Uterus (tissue), 4 donors: ENCODE measurements around the gene KLHL21. TPM values are rescaled to one million over a fixed set of nuclear protein-coding genes. Genes with fewer than 3 reads are reported as not detected.

Source experiments
- DNase-seq, 2 donors: peaks; one replicate each; pipeline ENCODE4 v3.0.0-alpha.2; 2019 to 2020
- H3K27ac ChIP-seq, 2 donors: fragments of 200-600 bp; sonication (generic); 1 replicate in 1 of 2; 2 replicates in 1 of 2; pipeline ENCODE4 v1.5.1; 2016 to 2018
- H3K27me3 ChIP-seq, 2 donors: fragments of 200-600 bp; sonication (generic); one replicate each; pipeline ENCODE4 v1.5.1; 2018 to 2019; ENCODE audit warnings: control low read depth in 1 of 2
- H3K36me3 ChIP-seq, 2 donors: fragments of 200-600 bp; sonication (generic); one replicate each; pipeline ENCODE4 v1.5.1; 2019; ENCODE audit warnings: control low read depth in 1 of 2
- H3K4me1 ChIP-seq, 2 donors: fragments of 200-600 bp; sonication (generic); one replicate each; pipeline ENCODE4 v1.5.1; 2018 to 2019; ENCODE audit warnings: control low read depth in 1 of 2
- H3K4me3 ChIP-seq, 2 donors: fragments of 200-600 bp; sonication (generic); 1 replicate in 1 of 2; 2 replicates in 1 of 2; pipeline ENCODE4 v1.5.1; 2018 to 2019; ENCODE audit warnings: mild to moderate bottlenecking in 1 of 2
- H3K9me3 ChIP-seq, 2 donors: fragments of 200-600 bp; sonication (generic); one replicate each; pipeline ENCODE4 v1.5.1; 2019; ENCODE audit warnings: control low read depth in 1 of 2
- CTCF ChIP-seq, 4 experiments: fragments of 200-600 bp in 2 of 4; fragments of 450-650 bp in 2 of 4; sonication (generic) in 2 of 4; IDR thresholded peaks; one replicate each; pipeline ENCODE4 v1.5.1; 2016 to 2019; ENCODE audit warnings: antibody characterized with exemption in 4 of 4, mild to moderate bottlenecking in 2 of 4, moderate library complexity in 1 of 4
- POLR2A ChIP-seq, 2 donors: fragments of 450-650 bp; IDR thresholded peaks; one replicate each; pipeline ENCODE4 v1.6.1; 2016; ENCODE audit warnings: antibody characterized with exemption in 2 of 2, mild to moderate bottlenecking in 1 of 2, moderate library complexity in 1 of 2
- intact Hi-C: fragments of 100-400 bp; cut with DNase I; formaldehyde crosslinking; loops from one replicate; pipeline ENCODE4 v1.15.1; 2023; ENCODE audit warnings: low total_unique reads
- total RNA-seq, 4 donors: library from RNA; depleted of rRNA in 3 of 4; stranded (reverse); fragments of >200 nt in 3 of 4; gene quantifications; one replicate each; pipeline versions ENCODE4 v1.1.0 to v1.2.4, GENCODE V29; 2014 to 2023
- donor health status: DM: yes; HTN: yes; CAD: no.

KLHL21 gene
- total RNA-seq, 4 donors from 2014 or later, result 17.4 to 31.1 (median 20.6) TPM

DNA sequence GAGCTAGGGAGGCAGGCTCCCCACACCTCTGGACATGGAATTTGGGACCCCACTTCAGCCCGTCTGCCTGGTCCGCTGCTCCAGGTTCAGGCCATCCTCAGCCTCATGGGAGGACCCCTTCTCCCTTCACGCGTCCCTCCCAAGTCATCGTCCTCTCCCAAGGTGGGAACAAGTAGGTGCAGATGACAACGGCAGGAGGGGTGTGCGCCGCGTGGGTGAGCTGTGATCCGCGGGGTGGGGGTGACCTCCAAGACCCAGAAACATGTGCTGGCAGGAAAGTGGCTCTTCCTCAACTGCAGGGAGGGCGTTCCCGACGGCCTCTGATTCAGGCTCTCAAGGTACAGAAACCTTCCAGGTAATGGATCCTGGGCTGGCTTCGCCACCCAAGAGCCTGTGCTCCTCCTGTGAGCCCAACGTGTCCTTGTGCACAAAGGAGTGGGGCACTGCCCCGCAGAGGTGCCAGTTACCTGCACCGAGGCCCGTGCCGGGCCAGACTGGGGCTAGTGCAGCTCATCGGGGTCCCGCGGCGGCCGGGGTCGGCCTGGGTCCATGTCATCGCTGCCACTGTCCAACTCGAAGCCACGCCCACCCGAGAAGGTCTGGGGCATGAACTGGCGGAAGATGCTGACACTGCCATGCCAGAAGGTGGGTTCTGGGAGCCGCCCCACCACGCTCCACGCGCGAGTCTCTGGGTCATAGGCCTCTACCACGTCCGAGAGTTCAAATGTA is 9.6 kb downstream of the KLHL21 start:
- H3K27ac ChIP-seq, result no peak overlapping the region
- no peak for TF ChIP-seq CTCF (IDR thresholded peaks at IDR 0.05)
- no peak for TF ChIP-seq POLR2A (IDR thresholded peaks at IDR 0.05)

GRCh38 chr1:6592441-6592840 is 10.2 kb downstream of the KLHL21 start:
- no peaks in the 10 kb centered on the region for H3K36me3 ChIP-seq
- H3K4me3 ChIP-seq, result no peak overlapping the region
- intact Hi-C loops, result no loop called here
- H3K27ac ChIP-seq, result no peak overlapping the region
- peaks cover 9 to 10% of the 10 kb centered on the region in 2 donors for H3K4me1 ChIP-seq
- H3K9me3 ChIP-seq, result no peaks in the 10 kb centered on the region
- TF ChIP-seq POLR2A (IDR thresholded peaks at IDR 0.05), result no peak
- TF ChIP-seq CTCF (IDR thresholded peaks at IDR 0.05), result no peak
- no peak for DNase-seq
- H3K27me3 ChIP-seq, result no peaks in the 10 kb centered on the region

More for the DNA sequence above, 9.6 kb downstream of the KLHL21 start:
- Histone ChIP-seq H3K9me3 (no peaks in the 10 kb centered on the region), H3K36me3 (no peaks in the 10 kb centered on the region), H3K27me3 (no peaks in the 10 kb centered on the region), H3K4me1 (peaks cover 12 to 15% of the 10 kb centered on the region in 2 donors), H3K4me3 (no peak overlapping the region)
- intact Hi-C loops, result no loop called here
- no peak for DNase-seq

- intact Hi-C loops, result no loop called here
- no peaks in the 10 kb centered on the region for H3K27me3 ChIP-seq
- DNase-seq, result no peak
- peaks cover 3% of the 10 kb centered on the region in 2 donors for H3K4me1 ChIP-seq
- TF ChIP-seq POLR2A (IDR thresholded peaks at IDR 0.05) (no peak), CTCF (IDR thresholded peaks at IDR 0.05) (no peak)
- no peaks in the 10 kb centered on the region for H3K36me3 ChIP-seq
- H3K27ac ChIP-seq, result no peak overlapping the region
- H3K9me3 ChIP-seq, result no peaks in the 10 kb centered on the region
- no peak overlapping the region for H3K4me3 ChIP-seq
These were observed 11.0 kb downstream of the KLHL21 start for GRCh38 chr1:6591644-6592043.

- intact Hi-C loops, result no loop called here
- TF ChIP-seq CTCF (IDR thresholded peaks at IDR 0.05) (no peak), POLR2A (IDR thresholded peaks at IDR 0.05) (no peak)
- H3K36me3 ChIP-seq, result no peaks in the 10 kb centered on the region
- no peaks in the 10 kb centered on the region for H3K4me1 ChIP-seq
- no peaks in the 10 kb centered on the region for H3K9me3 ChIP-seq
- H3K27ac ChIP-seq, result no peak overlapping the region
- no peaks in the 10 kb centered on the region for H3K27me3 ChIP-seq
- no peak for DNase-seq
- no peak overlapping the region for H3K4me3 ChIP-seq
These were observed 11.4 kb downstream of the KLHL21 start for GRCh38 chr1:6591222-6591621.

GRCh38 chr1:6590046-6590445 is 12.6 kb downstream of the KLHL21 start:
- no peak for DNase-seq
- Histone ChIP-seq H3K4me1 (no peaks in the 10 kb centered on the region), H3K27ac (no peak overlapping the region), H3K4me3 (no peak overlapping the region), H3K36me3 (no peaks in the 10 kb centered on the region), H3K9me3 (no peaks in the 10 kb centered on the region), H3K27me3 (no peaks in the 10 kb centered on the region)
- TF ChIP-seq CTCF (IDR thresholded peaks at IDR 0.05) (no peak), POLR2A (IDR thresholded peaks at IDR 0.05) (no peak)
- intact Hi-C loops, result no loop called here
